Keratinocyte (primary cell): ENCODE results near the gene ARHGEF28. TPM values are rescaled to one million over a fixed set of nuclear protein-coding genes. Genes with fewer than 3 reads are reported as not detected.

Source experiments
- DNase-seq: peaks from one replicate; pipeline ENCODE4 v3.0.0-alpha.2; 2011; ENCODE audit warnings: low read depth, missing footprints, low spot score
- FAIRE-seq: peaks from 2 replicates; lab custom pipeline; 2011; peaks lifted over from hg19 to GRCh38; lab: Jason Lieb, UNC
- H2AFZ ChIP-seq: 2 replicates; pipeline ENCODE4 v1.6.0; 2012; ENCODE audit warnings: low read length, control low read depth, inconsistent platforms; ENCODE audit not compliant: control insufficient read depth
- H3K27ac ChIP-seq: 2 replicates; pipeline ENCODE4 v1.5.1; 2011; ENCODE audit warnings: low read length; ENCODE audit not compliant: control insufficient read depth, insufficient read depth
- H3K27me3 ChIP-seq: 3 replicates; pipeline ENCODE4 v1.6.0; 2011; ENCODE audit warnings: low read length; ENCODE audit not compliant: control insufficient read depth, insufficient read depth; ENCODE audit errors: extremely low read depth
- H3K36me3 ChIP-seq, 2 experiments: 2 replicates in 1 of 2; 3 replicates in 1 of 2; pipeline ENCODE4 v1.5.1; 2011; ENCODE audit warnings: low read length in 2 of 2, mild to moderate bottlenecking in 1 of 2; ENCODE audit not compliant: control insufficient read depth in 2 of 2, insufficient read depth in 2 of 2; ENCODE audit errors: extremely low read depth in 1 of 2
- H3K4me1 ChIP-seq: 3 replicates; pipeline ENCODE4 v1.5.1; 2011; ENCODE audit warnings: low read length; ENCODE audit not compliant: control insufficient read depth, insufficient read depth; ENCODE audit errors: extremely low read depth
- H3K4me2 ChIP-seq: 3 replicates; pipeline ENCODE4 v1.6.0; 2011; ENCODE audit warnings: low read depth, low read length; ENCODE audit not compliant: control insufficient read depth, insufficient read depth; ENCODE audit errors: extremely low read depth
- H3K4me3 ChIP-seq, 3 experiments: fragments of 200-600 bp in 1 of 3; sonication (generic) in 1 of 3; 2 replicates in 2 of 3; 3 replicates in 1 of 3; pipeline ENCODE4 v1.5.1; 2011 to 2016; ENCODE audit warnings: low read length in 3 of 3, mild to moderate bottlenecking in 3 of 3, control low read depth in 2 of 3, inconsistent platforms in 1 of 3, low read depth in 1 of 3, mixed read lengths in 1 of 3, mixed run types in 1 of 3, moderate library complexity in 1 of 3; ENCODE audit not compliant: control insufficient read depth in 2 of 3, insufficient read depth in 2 of 3; ENCODE audit errors: extremely low read depth in 1 of 3
- H3K79me2 ChIP-seq: 2 replicates; pipeline ENCODE4 v1.6.0; 2012; ENCODE audit warnings: low read length; ENCODE audit not compliant: control insufficient read depth, insufficient read depth
- H3K9ac ChIP-seq: 3 replicates; pipeline ENCODE4 v1.6.0; 2011; ENCODE audit warnings: low read length; ENCODE audit not compliant: control insufficient read depth, insufficient read depth; ENCODE audit errors: extremely low read depth
- H3K9me1 ChIP-seq: 3 replicates; pipeline ENCODE4 v1.6.0; 2011; ENCODE audit warnings: low read length; ENCODE audit not compliant: control insufficient read depth, insufficient read depth; ENCODE audit errors: extremely low read depth
- H3K9me3 ChIP-seq: 2 replicates; pipeline ENCODE4 v1.5.1; 2012; ENCODE audit warnings: low read depth, low read length; ENCODE audit not compliant: control insufficient read depth
- H4K20me1 ChIP-seq: 3 replicates; pipeline ENCODE4 v1.6.0; 2011; ENCODE audit warnings: low read length; ENCODE audit not compliant: control insufficient read depth, insufficient read depth; ENCODE audit errors: extremely low read depth
- EZH2 ChIP-seq: IDR thresholded peaks from one replicate; pipeline ENCODE4 v1.6.1; 2012; ENCODE audit warnings: inconsistent platforms, mild to moderate bottlenecking, low read length, moderate library complexity
- dilution Hi-C: fragments of 300-500 bp; cut with MboI; formaldehyde crosslinking; loops from one replicate; pipeline ENCODE4 v1.7.0; 2020; ENCODE audit warnings: low sequenced_read_pairs; ENCODE audit not compliant: extremely low pct_ligation_motif_present
- polyA plus RNA-seq, 5 experiments: library from polyadenylated mRNA; depleted of rRNA in 3 of 5; stranded (reverse) in 3 of 5; stranded (forward) in 1 of 5; unstranded in 1 of 5; fragments of >200 nt; gene quantifications; 1 replicate in 1 of 5; 2 replicates in 3 of 5; 3 replicates in 1 of 5; pipeline versions ENCODE4 v1.2.1 to v1.2.3, GENCODE V29; 2011 to 2012; ENCODE audit warnings: missing spikeins in 2 of 5, low read depth in 1 of 5, low replicate concordance in 1 of 5
- TF ChIP-seq, protein P1 (sequence below), 3 experiments: IDR thresholded peaks in 1 of 3; conservative IDR thresholded peaks in 1 of 3; optimal IDR thresholded peaks in 1 of 3; 2 replicates in 2 of 3; 3 replicates in 1 of 3; pipeline versions ENCODE3 to v1.5.1; 2011; ENCODE audit warnings: low read length in 3 of 3, mild to moderate bottlenecking in 3 of 3, moderate library complexity in 2 of 3, control low read depth in 1 of 3, inconsistent platforms in 1 of 3; ENCODE audit not compliant: insufficient read depth in 2 of 3; ENCODE audit errors: extremely low read depth in 1 of 3

Gene ARHGEF28
- polyA plus RNA-seq, 1 donor (not counting 4 experiments of a cell fraction or from before 2014, with no cell fraction given), result 31.6 TPM

- Histone ChIP-seq H3K9me3 (no peaks in the 10 kb centered on the region), H3K4me3 (no peak overlapping the region), H3K36me3 (peaks cover 7 to 12% of the 10 kb centered on the region in 2 experiments), H3K9me1 (peaks cover 2% of the 10 kb centered on the region), H3K4me1 (no peaks in the 10 kb centered on the region), H2AFZ (no peak overlapping the region), H3K27me3 (no peaks in the 10 kb centered on the region), H3K9ac (no peak overlapping the region), H3K4me2 (no peak overlapping the region), H3K79me2 (peaks cover 93% of the 10 kb centered on the region), H4K20me1 (no peaks in the 10 kb centered on the region), H3K27ac (no peak overlapping the region)
- dilution Hi-C loops, result no loop called here
- no peak for TF ChIP-seq EZH2
- TF ChIP-seq, protein P1, sequence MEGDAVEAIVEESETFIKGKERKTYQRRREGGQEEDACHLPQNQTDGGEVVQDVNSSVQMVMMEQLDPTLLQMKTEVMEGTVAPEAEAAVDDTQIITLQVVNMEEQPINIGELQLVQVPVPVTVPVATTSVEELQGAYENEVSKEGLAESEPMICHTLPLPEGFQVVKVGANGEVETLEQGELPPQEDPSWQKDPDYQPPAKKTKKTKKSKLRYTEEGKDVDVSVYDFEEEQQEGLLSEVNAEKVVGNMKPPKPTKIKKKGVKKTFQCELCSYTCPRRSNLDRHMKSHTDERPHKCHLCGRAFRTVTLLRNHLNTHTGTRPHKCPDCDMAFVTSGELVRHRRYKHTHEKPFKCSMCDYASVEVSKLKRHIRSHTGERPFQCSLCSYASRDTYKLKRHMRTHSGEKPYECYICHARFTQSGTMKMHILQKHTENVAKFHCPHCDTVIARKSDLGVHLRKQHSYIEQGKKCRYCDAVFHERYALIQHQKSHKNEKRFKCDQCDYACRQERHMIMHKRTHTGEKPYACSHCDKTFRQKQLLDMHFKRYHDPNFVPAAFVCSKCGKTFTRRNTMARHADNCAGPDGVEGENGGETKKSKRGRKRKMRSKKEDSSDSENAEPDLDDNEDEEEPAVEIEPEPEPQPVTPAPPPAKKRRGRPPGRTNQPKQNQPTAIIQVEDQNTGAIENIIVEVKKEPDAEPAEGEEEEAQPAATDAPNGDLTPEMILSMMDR (optimal IDR thresholded peaks at IDR 0.05 in 1 of 3, IDR thresholded peaks at IDR 0.05 in 1 of 3, conservative IDR thresholded peaks at IDR 0.05 in 1 of 3; ENCODE audit: extremely low read depth in 1 of 3, insufficient read depth in 2 of 3, low read length in 3 of 3), result no peak
- FAIRE-seq, result no peak
- no peak for DNase-seq
These were observed 93.6 kb downstream of the ARHGEF28 start for GRCh38 chr5:73719632-73720031.

DNA sequence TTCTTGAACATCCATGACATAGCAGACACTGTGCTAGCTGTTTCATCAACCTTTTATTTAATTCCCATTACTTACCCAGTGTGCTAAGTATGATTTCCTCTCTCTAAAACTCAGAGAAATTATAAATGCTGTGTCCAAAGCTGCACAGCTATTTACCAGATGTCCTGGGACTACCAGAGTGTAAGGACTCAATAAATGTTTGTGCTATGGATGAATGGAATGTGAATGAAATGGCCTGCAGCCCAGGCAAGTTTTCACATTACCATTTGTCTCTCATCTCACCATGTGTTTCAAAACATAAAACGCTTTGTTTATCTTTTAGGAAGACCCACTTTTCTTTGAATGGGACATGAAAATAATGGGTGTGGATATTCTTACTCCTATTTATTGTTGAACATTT lies 96.2 kb downstream of the ARHGEF28 start:
- Histone ChIP-seq H3K9me1 (peaks cover 2% of the 10 kb centered on the region), H4K20me1 (no peaks in the 10 kb centered on the region), H2AFZ (no peak overlapping the region), H3K36me3 (peaks cover 9 to 10% of the 10 kb centered on the region in 2 experiments), H3K4me3 (no peak overlapping the region), H3K27ac (no peak overlapping the region), H3K79me2 (peaks cover 91% of the 10 kb centered on the region), H3K27me3 (no peaks in the 10 kb centered on the region), H3K9ac (no peak overlapping the region), H3K4me2 (no peak overlapping the region), H3K9me3 (no peaks in the 10 kb centered on the region), H3K4me1 (no peaks in the 10 kb centered on the region)
- FAIRE-seq (no peak), DNase-seq (no peak)
- dilution Hi-C loops, result no loop called here
- no peak for TF ChIP-seq EZH2
- TF ChIP-seq, protein P1 (optimal IDR thresholded peaks at IDR 0.05 in 1 of 3, IDR thresholded peaks at IDR 0.05 in 1 of 3, conservative IDR thresholded peaks at IDR 0.05 in 1 of 3; ENCODE audit: extremely low read depth in 1 of 3, insufficient read depth in 2 of 3, low read length in 3 of 3), result no peak
